ELF-1 (cell line): ENCODE measurements around the gene SP2.

ENCODE experiments used
- DNase-seq: peaks from one replicate; pipeline ENCODE4 v3.0.0-alpha.2; 2016; ENCODE audit warnings: low read depth, low spot score

The SP2 gene

DNA sequence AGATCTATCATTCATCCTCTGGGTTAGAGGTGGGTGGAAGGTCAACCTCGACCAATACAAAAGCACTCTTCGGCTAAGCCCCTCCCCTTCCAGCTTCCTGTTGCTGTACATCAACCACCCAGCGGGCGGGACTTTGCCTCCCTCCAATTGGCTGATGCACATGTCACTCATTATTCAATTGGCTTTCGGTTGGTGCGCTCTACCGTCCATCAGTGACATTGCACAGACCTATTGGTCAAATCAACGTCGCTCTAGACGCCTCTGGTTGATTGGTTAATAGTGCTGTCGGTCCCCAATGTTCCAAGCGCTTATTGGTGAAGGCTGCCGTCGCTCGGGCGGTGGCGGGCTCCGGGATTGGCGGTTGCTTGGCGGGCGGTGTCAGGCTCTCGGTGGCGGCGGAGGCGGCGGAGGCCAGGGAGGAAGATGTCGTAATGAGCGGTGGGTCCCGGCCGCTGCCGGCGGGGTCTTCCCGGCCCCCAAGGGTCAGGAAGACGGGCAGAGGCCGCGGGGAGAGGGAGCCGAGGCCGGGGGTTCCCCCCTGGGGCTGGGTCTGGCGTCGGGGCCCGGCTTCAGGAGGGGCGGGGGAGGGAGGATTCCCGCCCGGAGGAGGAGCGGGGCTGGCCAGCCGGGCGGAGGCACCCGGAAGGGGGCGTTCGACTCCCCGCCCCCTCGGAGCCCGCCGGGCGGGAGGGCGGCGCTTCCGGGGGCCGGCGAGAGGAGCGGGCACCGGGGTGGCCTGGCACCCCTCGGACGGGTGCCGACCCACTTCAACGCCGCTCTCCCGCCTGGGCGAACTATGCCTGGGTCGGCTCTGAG lies at the start of gene SP2:
SP2 (plus strand) TSS at position 381 of the 816 bp plus-strand sequence; CDS start at position 432, 51 bp downstream.
- peak; percentile 100 for DNase-seq

DNA sequence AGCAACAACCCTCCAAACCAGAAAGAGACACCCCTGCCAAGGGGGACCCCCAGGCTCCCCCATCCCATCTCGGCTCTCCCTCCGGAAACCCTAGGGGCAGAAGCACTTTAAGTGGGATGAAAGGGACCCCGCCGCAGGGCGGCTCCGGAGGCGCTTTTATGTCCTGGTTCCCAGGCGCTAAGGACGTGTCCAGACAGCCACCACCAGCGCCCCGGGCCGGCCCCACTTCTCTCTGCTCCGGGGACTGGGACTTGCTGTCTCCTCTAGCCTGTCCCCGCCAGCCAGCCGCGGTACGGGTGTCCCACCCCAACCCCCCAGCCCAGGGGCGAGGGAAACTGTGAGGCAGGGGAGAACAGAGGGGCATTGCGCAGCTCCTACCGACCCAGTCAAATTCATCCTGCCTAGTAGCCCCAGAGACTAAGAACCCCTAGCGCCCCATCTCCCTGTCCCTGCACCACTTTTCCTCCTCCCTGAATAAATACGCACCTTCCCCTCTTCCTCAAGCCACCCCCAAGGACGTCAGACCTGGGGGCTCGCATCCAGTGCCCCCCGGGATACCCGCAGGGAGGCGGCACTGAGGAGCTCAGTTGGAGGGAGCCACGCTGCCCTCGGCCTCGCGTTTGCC lies 49.2 kb upstream of the SP2 start:
- peak; percentile 54 for DNase-seq

DNA sequence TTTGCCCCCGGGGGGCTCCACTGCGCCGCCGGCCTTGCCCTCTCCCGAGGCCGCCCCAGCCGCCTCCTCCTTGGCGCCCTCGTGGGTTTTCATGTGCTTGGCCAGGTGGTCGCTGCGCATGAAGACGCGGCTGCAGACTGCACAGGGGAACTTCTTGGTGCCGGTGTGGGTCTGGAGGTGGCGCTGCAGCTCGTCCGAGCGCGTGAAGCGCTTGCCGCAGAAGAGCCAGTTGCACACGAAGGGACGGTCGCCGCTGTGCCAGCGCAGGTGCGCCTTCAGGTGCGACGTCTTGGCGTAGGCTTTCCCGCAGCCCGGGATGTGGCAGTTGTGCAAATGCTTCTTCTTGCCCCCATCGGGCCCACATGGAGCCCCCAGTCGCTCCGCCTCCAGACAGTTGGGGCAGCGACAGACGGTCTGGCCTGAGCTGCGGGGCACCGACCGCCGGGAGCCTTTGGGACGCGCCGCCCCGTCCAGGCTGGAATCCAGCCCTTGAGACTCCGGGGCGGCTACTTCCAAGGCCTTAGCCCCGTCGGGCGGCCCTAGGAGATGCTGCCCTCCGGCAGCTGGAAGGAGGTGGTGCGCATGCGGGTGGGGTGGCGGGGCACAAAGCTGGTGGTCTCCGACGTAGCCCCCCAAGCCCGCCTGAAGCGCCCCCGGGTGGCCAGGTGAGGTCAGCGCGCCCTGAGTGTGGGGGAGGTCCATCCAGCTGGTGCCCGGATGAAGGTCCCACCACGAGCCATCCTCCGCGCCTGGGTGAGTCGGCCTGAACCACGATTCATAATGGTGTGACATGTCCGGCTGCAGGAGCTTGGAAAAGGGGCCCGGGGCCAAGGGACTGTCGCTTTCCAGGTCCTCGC lies 48.5 kb upstream of the SP2 start:
- peak; percentile 83 for DNase-seq

DNA sequence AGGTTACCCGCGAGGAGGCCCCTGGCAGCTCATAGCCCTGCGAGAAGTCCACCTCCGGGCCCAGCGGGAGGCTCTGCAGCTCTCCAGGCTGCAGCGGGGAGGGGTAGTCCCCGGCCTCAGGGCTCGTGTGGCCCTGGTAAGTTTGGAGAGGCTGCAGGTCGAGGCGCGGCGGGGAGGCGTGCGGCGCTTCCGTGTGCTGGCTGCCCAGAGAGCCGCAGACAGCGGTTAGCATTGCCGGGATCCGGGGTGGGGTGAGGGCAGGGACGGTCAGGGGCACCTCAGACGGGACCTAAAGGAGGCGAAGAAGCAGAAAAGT lies 47.9 kb upstream of the SP2 start:
- DNase-seq = no peak

DNA sequence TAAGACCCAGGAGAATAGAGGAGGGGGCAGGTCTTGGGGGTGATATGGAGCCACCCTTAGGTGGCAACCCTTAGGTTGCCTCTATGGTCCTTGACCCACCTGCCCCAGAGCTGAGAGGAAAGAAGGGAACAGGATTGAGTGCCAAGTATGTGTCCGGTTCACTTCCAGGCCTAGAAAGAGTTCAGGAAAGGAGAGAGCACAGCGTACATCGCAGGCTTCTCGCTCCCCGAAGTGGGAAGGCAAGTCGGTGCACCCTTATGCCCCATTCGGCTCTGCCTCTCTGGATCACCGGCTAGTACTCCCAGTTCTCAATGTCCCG lies 45.7 kb upstream of the SP2 start:
- DNase-seq = no peak

DNA sequence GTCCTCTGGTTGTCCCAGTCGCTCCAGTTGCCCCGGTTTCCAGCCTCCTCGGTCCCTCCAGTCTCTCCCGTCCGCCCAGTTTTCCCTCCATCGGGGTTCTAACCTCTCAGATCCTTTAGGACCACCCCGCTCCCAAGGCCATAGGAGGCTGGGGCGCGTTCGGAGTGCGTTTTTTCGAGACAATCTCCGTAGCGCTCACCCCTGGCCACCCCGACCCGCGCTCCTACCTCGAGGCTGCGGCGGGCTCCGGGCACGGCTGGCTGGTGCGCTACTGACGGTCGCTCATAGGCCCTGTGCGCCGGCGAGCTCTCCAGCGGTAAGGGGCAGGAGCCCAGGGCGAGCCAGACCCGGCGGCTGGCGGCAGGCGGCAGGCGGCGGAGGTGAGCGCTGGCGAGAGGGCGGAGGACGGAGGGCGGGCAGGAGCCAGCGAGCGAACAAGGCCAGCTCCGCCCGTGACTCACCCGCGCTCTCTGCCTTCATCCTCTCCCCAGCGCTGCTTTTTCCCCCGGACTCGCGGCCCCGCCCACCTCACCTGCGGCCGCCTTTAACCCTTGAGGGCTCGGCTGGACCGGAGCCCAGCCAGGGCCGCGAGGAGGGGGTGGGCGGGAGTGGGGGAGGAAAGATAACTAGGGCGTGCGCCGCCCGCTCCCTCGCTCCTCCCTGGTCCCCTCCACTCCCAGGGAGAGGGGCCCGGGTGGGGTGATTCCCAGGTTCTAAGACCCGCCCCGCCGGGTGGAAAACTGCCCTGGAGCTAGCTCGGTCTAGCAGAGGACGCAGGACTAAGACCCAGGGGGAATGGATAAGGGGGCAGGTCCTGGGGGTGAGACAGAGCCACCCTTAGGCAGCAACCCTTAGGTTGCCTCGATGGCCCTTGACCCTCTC lies 45.1 kb upstream of the SP2 start, which contains the start of gene SP6:
SP6 (minus strand) TSS at position 472 of the 882 bp plus-strand sequence. CDS start 2,734 bp downstream, outside the sequence.
- peak; percentile 93 for DNase-seq

DNA sequence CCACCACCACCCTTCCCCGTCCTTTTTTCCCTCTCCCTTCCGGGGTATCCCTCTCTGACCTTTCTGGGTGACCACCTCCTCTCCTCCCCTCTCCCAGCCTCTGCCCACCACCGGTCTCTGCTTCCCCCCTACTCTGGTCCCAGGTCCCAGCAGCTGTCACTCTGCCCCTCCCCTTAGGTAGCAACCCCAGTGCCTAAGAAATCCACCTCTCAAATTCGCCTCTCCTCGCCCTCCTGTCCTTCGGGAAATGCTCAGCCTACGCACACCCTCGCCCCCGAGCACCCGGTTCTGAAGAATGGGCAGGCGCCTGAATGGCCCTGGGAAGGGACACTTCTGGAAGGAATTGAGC lies 44.3 kb upstream of the SP2 start:
- DNase-seq = no peak

DNA sequence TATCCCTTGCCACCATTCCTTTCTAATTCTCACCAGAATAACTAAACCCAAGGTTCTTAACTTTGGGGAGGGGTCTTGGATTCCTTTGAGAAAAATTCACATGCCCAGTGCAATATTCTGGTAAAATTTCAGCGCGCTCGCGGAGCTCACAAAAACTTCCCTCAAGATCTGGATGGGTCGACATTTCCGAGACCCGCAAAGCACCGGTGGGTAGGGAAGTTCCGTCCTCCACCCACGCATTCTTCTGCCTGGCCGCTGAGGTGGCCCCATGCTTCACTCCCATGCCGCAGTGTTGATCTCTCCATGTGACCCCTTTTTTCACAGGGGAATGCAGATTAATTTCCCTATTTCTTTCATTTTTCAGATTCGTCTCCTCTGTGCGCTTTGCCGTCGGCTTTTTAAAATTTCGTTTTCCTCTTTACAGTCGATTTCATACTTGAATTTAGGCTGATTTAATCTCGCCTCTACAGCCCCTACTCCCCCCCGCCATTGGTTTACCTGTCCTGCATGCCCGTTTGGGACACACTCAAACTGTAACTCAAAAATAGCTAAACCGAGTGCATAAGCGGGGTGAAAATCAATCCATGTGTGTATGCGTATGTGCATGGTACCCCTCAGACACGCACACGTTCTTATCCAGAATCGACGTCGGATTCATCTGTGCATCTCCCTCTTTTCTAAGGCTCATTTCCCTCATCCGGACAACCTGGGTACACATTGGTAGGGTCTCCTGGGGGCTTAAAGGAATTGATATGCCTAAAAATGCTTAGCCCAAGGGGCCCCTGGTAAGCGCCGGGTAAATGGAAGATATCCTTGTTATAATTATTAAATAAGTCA lies 43.7 kb upstream of the SP2 start:
- DNase-seq = no peak

DNA sequence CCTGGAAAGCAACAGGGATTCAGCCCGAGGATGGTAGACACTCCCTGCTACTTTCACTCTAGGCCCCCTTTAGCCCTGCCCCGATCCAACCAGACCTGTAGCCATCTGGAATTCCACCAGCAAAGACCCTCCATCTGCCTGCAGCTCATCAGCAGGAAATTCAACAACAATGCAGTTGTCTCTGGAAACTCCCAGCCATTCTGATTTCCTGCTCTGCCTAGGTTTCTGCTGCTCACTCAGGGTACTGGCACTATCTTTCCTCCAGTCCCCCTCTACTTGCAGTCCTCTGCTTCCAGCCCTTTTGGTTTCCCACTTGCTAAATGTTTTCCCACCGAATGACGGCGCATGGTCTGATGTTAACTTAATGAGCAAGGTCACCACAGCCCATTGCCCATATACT lies 42.4 kb upstream of the SP2 start:
- DNase-seq = no peak

DNA sequence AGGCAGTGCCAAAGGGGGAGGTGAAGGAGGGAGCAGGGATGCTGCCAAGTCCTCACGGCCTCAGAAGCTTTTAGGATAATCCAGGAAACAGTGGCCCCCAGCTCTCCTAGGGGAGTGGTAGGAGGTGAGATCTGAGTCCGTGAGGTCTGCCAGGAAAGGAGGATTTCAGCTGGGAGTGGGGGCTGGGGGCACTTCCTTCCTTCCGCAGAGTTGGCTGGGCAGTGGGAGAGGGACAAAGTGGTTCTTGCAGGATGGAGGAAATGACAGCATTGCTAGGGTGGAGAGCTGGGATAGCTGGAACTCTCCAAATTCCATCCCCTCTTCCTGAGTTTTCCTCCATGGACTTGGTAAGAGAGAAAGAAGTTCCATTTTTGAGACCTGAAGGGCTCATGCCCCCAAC lies 40.3 kb upstream of the SP2 start:
- DNase-seq = no peak

DNA sequence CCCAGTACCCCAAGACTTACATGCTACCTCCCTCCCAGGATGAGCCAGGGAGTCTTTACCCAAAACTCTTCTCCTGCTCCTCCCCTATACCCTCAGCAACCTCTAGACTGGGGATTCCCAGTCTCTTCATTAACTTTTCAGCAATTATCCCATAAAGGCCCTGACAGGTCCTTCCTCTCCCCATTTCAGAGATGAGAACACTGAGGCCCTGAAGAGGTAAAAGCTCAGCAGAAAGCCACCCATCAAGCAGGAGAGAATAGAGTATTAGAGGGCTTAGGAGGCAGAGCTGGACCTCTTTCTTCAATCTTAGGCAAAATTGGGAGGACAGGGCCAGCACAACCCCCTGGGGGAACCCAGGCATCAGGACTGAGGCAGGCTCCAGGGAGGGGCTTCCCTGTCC lies 39.2 kb upstream of the SP2 start:
- DNase-seq = no peak

DNA sequence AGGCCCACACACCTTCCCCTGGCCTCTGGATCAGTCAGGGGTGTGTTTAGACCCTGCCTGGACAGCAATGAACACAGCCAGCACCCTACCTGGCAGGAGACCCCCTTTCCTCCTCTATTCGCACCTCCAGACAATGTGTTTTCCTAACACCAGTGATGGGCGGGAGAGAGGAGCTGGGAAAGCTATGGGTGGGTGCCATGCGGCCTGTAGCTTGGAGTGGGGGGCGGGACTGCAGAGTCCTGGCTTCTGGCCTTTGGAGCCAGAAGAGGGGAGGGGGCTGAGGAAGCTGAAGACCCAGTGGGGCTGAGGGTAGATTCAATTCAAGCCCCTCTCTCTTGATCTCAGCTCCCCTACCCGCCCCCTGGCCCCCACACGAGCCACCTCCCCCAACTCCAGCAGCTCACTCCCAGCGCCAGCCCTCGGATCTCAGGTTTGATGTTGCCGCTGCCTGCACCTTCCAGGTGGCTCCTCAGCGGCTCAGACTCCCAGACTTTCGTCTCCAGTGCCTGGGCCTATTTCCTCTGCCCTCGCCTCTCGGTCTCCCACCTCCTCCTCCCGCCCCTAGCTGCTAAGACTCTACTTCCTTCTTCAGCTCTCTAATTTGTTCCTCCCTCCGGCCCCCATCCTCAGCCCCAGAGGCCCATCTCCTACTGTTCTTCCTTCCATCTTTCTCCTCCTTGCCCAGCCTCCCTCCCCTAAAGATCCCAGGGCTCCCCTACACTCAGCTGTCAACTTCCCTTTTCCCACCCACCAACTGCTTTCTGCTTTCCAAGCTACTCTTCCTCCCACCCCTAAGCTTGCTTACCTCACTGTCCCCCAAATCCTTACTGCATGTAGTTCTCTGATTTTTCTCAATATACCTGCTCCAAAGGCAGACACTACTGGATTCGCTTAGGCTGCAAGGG lies 38.2 kb upstream of the SP2 start:
- DNase-seq = no peak

DNA sequence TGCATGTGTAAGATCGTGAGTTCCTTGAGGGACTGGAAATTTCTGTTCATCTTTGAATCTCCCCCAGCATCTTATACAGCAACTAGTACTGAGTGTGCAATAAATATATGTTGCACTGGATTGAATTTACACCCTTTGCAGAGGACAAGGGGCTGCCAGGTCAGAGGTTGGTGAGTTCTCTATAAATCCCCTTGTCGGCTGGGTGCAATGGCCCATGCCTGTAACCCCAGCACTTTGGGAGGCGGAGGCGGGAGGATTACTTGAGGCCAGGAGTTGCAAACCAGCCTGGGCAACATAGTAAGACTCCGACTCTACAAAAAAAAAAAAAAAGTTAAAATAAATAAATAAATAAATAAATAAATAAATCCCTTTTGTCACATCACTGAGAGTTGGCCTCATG lies 35.6 kb upstream of the SP2 start:
- DNase-seq = no peak

DNA sequence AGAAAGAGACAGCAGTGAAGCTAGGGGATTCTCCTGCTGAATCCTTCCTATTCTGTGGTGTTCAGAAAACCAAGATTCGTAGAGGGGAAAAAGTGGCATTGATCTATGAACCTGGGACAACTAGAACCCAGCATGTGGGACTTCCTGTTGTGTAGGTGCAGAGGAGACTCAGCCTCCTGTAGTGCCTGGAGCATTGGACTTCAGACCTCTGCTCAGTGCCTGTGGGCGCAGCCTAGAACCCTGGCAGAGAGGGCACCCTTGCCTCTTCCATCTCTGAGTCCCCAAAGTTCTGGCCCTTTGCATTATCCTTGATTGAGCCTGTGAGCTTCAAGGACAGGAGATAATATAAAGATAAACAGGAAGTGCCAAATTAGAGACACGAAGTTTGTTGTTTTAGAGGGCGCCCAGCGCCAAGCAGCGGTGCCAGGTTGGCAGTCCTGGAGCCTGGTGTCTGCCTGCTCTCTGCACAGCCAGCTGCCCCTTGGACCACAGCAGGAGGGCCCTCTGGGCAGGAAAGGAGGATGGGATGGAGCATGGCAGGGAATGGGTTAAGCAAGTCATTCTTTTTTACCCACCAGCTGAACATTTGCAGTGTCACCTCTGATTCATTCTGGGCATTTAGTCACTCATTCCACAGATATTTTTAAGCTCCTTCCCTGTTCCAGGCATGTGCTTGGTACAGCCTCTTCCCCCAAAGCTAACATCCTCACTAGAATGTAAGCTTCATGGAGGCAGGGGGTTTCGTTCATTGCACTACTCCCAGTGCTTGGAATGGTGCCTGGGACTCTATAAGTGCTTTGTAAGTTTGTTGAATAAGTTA lies 33.2 kb upstream of the SP2 start:
- DNase-seq = no peak

DNA sequence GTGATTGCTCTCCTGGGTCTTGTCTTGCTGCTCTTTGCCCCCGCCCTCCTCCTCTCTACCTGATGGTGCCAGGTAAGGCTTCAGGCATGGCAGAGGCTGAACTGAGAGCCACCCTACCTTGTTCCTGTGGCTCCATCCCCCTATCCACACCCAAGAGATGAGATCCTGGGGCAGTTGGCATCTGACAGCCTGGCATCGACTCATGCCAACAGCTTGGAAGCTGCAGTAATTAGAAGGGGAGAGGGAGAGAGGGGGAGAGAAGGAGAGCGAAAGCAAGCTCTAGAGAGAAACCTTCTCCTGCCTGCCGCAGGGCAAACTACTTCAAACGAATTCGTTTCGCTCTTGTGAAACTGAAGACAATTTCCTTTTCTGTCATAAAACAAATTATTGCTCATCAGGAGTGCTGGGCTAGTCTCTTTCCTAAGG lies 31.2 kb upstream of the SP2 start:
- DNase-seq = no peak

DNA sequence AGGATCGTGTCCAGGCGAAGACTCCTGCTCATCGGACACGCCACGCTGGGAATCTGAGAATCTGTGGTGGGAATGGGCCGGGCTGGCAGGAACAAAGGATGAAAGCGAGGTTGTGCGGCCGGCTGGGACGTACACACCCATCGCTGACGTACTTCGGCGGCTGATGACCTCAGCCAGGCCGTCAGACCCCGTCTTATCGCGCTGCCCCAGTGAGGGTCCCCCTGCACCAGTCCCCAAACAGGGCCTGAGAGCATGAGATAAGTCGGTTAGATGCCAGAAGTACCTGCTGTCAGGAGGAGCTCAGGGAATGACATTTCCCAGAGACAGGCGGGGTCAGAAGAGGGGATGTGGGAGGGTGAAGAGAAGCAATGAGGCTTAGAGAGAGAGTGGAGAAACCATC lies 29.1 kb upstream of the SP2 start:
- DNase-seq = peak; percentile 80

DNA sequence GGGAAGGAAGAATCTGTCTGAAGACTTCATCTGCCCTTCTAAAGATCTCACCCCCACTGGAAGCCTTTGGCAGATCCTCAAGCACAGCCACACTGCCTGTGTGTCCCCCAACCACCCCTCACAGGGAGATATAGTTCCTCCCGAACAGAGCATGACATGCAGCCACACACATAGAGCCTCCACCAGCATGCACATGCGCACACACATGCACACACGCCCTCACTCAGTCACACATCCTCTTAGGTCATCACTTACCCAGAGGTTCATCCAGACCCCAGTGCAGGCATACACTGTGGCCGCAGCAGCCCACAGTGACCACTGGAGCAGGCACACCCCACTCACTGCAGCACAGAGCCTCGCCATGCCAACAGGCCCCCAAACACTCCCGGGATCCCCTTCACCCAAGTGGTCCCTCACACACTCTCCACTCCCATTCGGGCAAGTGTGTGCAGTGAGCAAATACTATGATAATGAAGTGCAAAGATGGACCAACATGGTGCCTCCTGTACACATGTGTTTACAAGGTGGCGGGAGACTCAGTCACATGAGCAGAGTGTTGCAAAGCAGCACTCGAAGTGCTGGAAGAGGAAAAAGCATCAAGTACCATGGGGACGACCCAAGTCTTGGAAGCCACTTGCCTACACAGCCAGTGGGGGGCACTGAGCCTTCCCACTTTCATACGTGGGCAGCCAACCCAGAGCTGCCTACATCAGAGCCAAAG lies 28.1 kb upstream of the SP2 start:
- DNase-seq = no peak

DNA sequence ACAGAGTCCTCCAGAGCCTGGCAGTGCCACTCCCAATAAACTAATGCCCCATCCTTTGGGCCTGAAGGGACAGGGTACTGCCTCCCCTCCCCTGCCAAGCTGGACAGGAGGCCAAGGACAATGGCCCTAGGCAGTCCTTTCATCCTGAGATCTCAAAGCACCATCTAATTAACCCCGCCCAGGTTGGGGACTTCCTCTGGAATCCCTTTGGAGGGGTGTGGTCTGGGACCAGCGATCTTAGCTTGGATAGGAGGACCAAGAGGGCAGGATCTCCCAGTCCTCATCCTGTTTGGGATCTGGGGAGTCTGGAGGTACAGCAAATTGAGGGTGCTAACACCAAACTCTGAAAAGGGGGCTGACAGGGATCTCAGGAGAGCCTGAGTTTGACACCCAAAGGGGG lies 26.9 kb upstream of the SP2 start:
- peak; percentile 79 for DNase-seq
